Common myeloid progenitor, CD34-positive (primary cell): ENCODE measurements around the gene WDR20.

Source experiments
- CTCF ChIA-PET: fragments of 350-600 bp; sonication (Branson Sonifier 250); formaldehyde crosslinking; loops from one replicate; lab custom pipeline; 2021; ENCODE audit warnings: antibody characterized with exemption; lab: Charles Lee
- POLR2A ChIA-PET: fragments of 350-600 bp; sonication (Branson Sonifier 250); formaldehyde crosslinking; loops from one replicate; lab custom pipeline; 2021; ENCODE audit warnings: antibody characterized with exemption; lab: Charles Lee
- DNase-seq, 3 donors: peaks; one replicate each; pipeline versions ENCODE4 v3.0.0 to v3.0.0-alpha.2; 2013
- H3K27ac ChIP-seq, 2 experiments: 1 replicate in 1 of 2; 2 replicates in 1 of 2; pipeline ENCODE4 v1.7.0; 2013; ENCODE audit warnings: inconsistent platforms in 2 of 2, low read length in 2 of 2, mild to moderate bottlenecking in 2 of 2, low read depth in 1 of 2, moderate library complexity in 1 of 2; ENCODE audit not compliant: severe bottlenecking in 2 of 2, insufficient read depth in 1 of 2, poor library complexity in 1 of 2
- H3K27me3 ChIP-seq, 5 experiments: replicated peaks in 2 of 5; 1 replicate in 3 of 5; 2 replicates in 2 of 5; pipeline versions ENCODE4 v1.6.1 to v1.7.0; 2013; ENCODE audit warnings: low read length in 4 of 5, mild to moderate bottlenecking in 2 of 5, moderate library complexity in 2 of 5, inconsistent platforms in 1 of 5; ENCODE audit not compliant: insufficient read depth in 5 of 5, control insufficient read depth in 4 of 5
- H3K36me3 ChIP-seq, 4 experiments: 1 replicate in 2 of 4; 2 replicates in 2 of 4; pipeline versions ENCODE4 v1.6.1 to v1.7.0; 2013; ENCODE audit warnings: low read length in 3 of 4, control low read depth in 1 of 4, mild to moderate bottlenecking in 1 of 4; ENCODE audit not compliant: control insufficient read depth in 4 of 4, insufficient read depth in 4 of 4
- H3K4me1 ChIP-seq, 4 experiments: 1 replicate in 3 of 4; 2 replicates in 1 of 4; pipeline versions ENCODE4 v1.6.1 to v1.7.1; 2013; ENCODE audit warnings: low read length in 3 of 4, mild to moderate bottlenecking in 3 of 4, control low read depth in 1 of 4, inconsistent platforms in 1 of 4, moderate library complexity in 1 of 4; ENCODE audit not compliant: control insufficient read depth in 4 of 4, insufficient read depth in 4 of 4; ENCODE audit errors: control extremely low read depth in 1 of 4
- H3K4me3 ChIP-seq, 7 experiments: 1 replicate in 4 of 7; 2 replicates in 3 of 7; pipeline versions ENCODE4 v1.5.1 to v1.7.0; 2013; ENCODE audit warnings: mild to moderate bottlenecking in 7 of 7, low read length in 6 of 7, moderate library complexity in 6 of 7, inconsistent platforms in 2 of 7, low read depth in 2 of 7, control low read depth in 1 of 7; ENCODE audit not compliant: insufficient read depth in 4 of 7, control insufficient read depth in 1 of 7; ENCODE audit errors: extremely low read depth in 1 of 7
- H3K9me3 ChIP-seq, 5 experiments: 1 replicate in 4 of 5; 2 replicates in 1 of 5; pipeline versions ENCODE4 v1.6.1 to v1.7.1; 2013; ENCODE audit warnings: low read length in 4 of 5, mild to moderate bottlenecking in 2 of 5, inconsistent platforms in 1 of 5, low read depth in 1 of 5, moderate library complexity in 1 of 5; ENCODE audit not compliant: control insufficient read depth in 4 of 5, insufficient read depth in 2 of 5; ENCODE audit errors: control extremely low read depth in 1 of 5
- WGBS: methylation state at CpG from one replicate; pipeline ENCODE4 v1.1.5; 2013; ENCODE audit not compliant: insufficient coverage; 5-methylcytosine and 5-hydroxymethylcytosine counted together

The WDR20 gene

DNA sequence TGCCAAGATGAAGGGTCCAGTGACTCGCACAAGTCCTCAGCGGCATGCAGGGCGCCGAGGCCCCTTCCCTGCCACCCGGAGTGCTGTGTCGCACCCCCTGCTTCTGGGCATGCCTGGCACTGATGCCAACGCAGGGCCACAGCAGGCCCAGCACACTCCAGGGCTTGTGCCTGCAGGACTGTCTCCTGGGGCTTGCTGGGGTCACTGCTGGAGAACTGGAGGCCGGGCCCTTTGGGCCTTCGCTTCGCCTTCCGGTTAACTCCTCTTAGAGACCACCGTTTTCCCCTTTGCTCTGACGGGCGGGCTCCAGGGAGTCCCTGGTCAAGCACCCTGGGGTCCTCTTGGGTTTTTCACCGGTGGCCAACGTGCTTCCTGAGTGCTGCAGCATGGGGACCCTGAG is 79.6 kb downstream of the WDR20 start:
- WGBS: 97% methylated on average over 16 of the region's 16 CpGs
- POLR2A ChIA-PET: no interaction called here
- CTCF ChIA-PET: no interaction called here

GRCh38 chr14:102220031-102220430 is 80.3 kb downstream of the WDR20 start:
- H3K36me3 ChIP-seq: peaks cover 10 to 40% (median 22%) of the 10 kb centered on the region in 4 experiments
- no peak overlapping the region for H3K27ac ChIP-seq
- no peak overlapping the region for H3K4me3 ChIP-seq
- no peaks in the 10 kb centered on the region for H3K9me3 ChIP-seq
- H3K27me3 ChIP-seq: no peaks in the 10 kb centered on the region
- POLR2A ChIA-PET: no interaction called here
- no peak for DNase-seq
- no peaks in the 10 kb centered on the region for H3K4me1 ChIP-seq
- WGBS: 100% methylated on average over 10 of the region's 12 CpGs
- CTCF ChIA-PET: no interaction called here

More for the DNA sequence above, 79.6 kb downstream of the WDR20 start:
- Histone ChIP-seq H3K9me3 (no peaks in the 10 kb centered on the region), H3K4me3 (no peak overlapping the region), H3K27me3 (no peaks in the 10 kb centered on the region), H3K27ac (no peak overlapping the region), H3K36me3 (peaks cover 9 to 40% (median 23%) of the 10 kb centered on the region in 4 experiments), H3K4me1 (no peaks in the 10 kb centered on the region)
- no peak for DNase-seq

DNA sequence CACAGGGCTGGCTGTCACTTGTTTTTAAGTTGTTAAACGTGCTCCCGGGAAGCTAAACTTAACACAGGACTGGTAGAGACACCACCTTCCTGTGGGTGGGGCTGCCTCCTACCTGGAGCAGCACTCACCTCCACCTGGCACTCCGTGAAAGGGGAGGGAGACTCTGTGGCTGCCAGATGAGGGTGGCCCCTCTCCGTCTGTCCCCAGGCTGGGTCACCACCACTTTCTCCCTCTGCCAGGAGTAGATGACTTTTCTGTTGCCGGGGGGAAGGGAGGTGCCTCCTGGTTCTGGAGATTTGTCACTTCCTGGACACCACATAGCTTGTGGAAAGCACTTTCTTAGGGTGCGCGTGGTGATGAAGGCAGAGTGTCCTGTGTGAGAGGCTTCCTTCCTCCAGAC is 81.3 kb downstream of the WDR20 start:
- no peak for DNase-seq
- WGBS: 85% methylated on average over 7 of the region's 7 CpGs

GRCh38 chr14:102222009-102222575 is 82.4 kb downstream of the WDR20 start:
- ChIA-PET POLR2A (no interaction called here), CTCF (interaction anchor here (2.0 kb wide), 1 partner anchor 14 kb away, joined by 4 read pairs; no protein-coding TSS in a partner anchor)
- Histone ChIP-seq H3K27me3 (no peaks in the 10 kb centered on the region), H3K4me1 (no peaks in the 10 kb centered on the region), H3K9me3 (no peaks in the 10 kb centered on the region), H3K27ac (no peak overlapping the region), H3K4me3 (no peak overlapping the region), H3K36me3 (peaks cover 4 to 34% (median 18%) of the 10 kb centered on the region in 4 experiments)
- DNase-seq: no peak
- WGBS: 97% methylated on average over 10 of the region's 13 CpGs

More for the DNA sequence above, 81.3 kb downstream of the WDR20 start:
- no peaks in the 10 kb centered on the region for H3K4me1 ChIP-seq
- no peak overlapping the region for H3K27ac ChIP-seq
- CTCF ChIA-PET: interaction anchor here (2.0 kb wide), 1 partner anchor 15 kb away, joined by 4 read pairs; no protein-coding TSS in a partner anchor
- H3K36me3 ChIP-seq: peaks cover 4 to 34% (median 18%) of the 10 kb centered on the region in 4 experiments
- POLR2A ChIA-PET: interaction anchor here (0.6 kb wide), 1 partner anchor 71 kb away, joined by 3 read pairs; no protein-coding TSS in a partner anchor
- H3K4me3 ChIP-seq: no peak overlapping the region
- no peaks in the 10 kb centered on the region for H3K9me3 ChIP-seq
- H3K27me3 ChIP-seq: no peaks in the 10 kb centered on the region

- ChIA-PET POLR2A (no interaction called here), CTCF (interaction anchor here (2.0 kb wide), 1 partner anchor 14 kb away, joined by 4 read pairs; no protein-coding TSS in a partner anchor)
- Histone ChIP-seq H3K36me3 (peaks cover 4 to 28% (median 16%) of the 10 kb centered on the region in 4 experiments), H3K27ac (no peak overlapping the region), H3K4me1 (no peaks in the 10 kb centered on the region), H3K27me3 (no peaks in the 10 kb centered on the region), H3K9me3 (no peaks in the 10 kb centered on the region), H3K4me3 (no peak overlapping the region)
- DNase-seq: no peak
- WGBS: 98% methylated on average over 24 of the region's 28 CpGs
These were observed 83.1 kb downstream of the WDR20 start for GRCh38 chr14:102222751-102223150.

DNA sequence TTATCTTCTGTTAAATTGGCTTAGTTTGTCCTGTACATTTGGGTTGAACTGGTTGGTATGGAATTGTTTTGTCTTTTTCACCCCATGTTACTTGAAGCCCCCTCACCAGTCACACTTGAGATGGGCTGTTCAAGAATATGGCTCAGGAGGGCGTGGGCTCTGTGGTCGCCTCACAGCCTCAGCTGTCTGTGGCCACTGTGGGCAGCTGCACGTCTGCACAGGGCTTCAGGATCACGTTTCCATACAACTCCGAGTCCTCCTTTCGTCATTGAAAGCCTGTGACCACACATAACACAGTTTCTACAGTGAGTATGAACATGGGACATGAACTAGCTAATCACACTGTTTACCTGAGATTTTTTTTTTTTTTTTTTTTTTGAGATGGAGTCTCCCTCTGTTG is 84.0 kb downstream of the WDR20 start:
- 93% methylated on average over 6 of the region's 6 CpGs for WGBS

DNA sequence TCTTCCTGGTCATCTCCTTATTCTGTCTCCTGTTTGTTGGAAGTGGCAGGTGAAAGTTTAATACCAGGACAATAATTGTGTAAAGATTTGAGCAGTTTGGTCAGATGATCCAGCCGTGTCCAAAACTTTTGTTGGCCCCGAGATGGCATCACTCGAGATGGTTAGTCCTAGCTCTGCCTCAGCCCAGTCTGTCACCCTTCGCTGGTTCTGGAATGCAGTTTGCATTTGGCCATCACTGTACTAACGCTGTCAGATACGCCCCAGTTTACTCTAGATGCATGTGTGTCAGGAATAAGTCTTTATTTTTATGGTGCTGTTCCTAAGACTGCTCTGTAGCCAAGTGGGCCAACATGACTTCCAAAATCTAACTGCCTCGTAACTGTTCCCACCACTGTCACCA is 85.7 kb downstream of the WDR20 start:
- Histone ChIP-seq H3K4me3 (no peak overlapping the region), H3K9me3 (no peaks in the 10 kb centered on the region), H3K36me3 (peaks cover 2 to 19% (median 10%) of the 10 kb centered on the region in 4 experiments), H3K27me3 (no peaks in the 10 kb centered on the region), H3K4me1 (no peaks in the 10 kb centered on the region), H3K27ac (no peak overlapping the region)
- 100% methylated on average over 5 of the region's 7 CpGs for whole genome bisulfite sequencing
- ChIA-PET CTCF (interaction anchor here (0.8 to 1.1 kb wide), 3 partner anchors 80 to 95 kb away, joined by 3 to 4 read pairs (median 3); partner anchors contain the start of gene MOK), POLR2A (no interaction called here)
- no peak for DNase-seq

More for the DNA sequence above, 84.0 kb downstream of the WDR20 start:
- Histone ChIP-seq H3K4me1 (no peaks in the 10 kb centered on the region), H3K36me3 (peaks cover 4 to 26% (median 16%) of the 10 kb centered on the region in 4 experiments), H3K4me3 (no peak overlapping the region), H3K27ac (no peak overlapping the region), H3K9me3 (no peaks in the 10 kb centered on the region), H3K27me3 (no peaks in the 10 kb centered on the region)
- DNase-seq: no peak
- CTCF ChIA-PET: interaction anchor here (1.0 to 1.5 kb wide), 4 partner anchors 8 to 87 kb away, joined by 3 to 5 read pairs (median 3); no protein-coding TSS in a partner anchor
- POLR2A ChIA-PET: no interaction called here
